OCI-LY3 (cell line): ENCODE results near the gene ZNF546.

Source experiments
- EZH2phosphoT487 ChIP-seq: fragments of 200-600 bp; shearing (Covaris generic); IDR thresholded peaks from 2 replicates; pipeline ENCODE4 v1.6.1; 2018; ENCODE audit warnings: antibody characterized with exemption, mixed run types, low read depth
- TF ChIP-seq, protein P1 (sequence below): fragments of 200-600, 300-600 bp; sonication (generic); IDR thresholded peaks from 2 replicates; pipeline ENCODE4 v1.5.1; 2014; ENCODE audit warnings: antibody characterized with exemption, low read length, low read depth

DNA sequence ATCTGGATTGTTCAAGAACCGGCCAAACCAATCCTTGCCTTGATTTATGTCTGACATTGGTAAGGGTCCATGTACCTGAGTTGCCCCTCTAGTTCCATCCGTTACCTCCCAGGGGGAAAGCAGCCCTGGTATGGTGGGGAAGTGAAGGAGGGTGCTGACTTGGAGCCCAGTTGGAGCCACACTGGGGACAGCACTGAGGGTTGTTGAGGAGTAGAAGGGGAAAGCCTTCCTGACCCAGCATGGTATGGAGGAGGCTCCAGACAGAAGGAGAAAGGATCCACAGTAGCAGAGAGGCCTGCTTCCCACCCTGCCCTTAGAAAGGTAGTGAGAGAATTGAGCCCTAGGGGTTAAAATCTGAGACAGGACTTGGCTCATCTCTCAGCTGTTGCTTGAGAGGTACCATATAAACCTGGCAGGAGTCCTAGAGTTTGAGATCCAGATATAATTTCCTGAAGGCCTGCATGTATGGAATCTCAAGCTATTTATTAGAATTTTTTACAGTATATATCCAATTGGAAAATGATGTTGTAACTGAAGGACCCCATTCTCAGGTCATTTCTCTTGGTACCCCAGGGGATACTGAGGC lies 45.7 kb upstream of the ZNF546 start:
- TF ChIP-seq, protein P1, sequence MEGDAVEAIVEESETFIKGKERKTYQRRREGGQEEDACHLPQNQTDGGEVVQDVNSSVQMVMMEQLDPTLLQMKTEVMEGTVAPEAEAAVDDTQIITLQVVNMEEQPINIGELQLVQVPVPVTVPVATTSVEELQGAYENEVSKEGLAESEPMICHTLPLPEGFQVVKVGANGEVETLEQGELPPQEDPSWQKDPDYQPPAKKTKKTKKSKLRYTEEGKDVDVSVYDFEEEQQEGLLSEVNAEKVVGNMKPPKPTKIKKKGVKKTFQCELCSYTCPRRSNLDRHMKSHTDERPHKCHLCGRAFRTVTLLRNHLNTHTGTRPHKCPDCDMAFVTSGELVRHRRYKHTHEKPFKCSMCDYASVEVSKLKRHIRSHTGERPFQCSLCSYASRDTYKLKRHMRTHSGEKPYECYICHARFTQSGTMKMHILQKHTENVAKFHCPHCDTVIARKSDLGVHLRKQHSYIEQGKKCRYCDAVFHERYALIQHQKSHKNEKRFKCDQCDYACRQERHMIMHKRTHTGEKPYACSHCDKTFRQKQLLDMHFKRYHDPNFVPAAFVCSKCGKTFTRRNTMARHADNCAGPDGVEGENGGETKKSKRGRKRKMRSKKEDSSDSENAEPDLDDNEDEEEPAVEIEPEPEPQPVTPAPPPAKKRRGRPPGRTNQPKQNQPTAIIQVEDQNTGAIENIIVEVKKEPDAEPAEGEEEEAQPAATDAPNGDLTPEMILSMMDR: no peak
- TF ChIP-seq EZH2phosphoT487: no peak
